GM19455 (cell line): Measurements from ENCODE around the gene SHISAL2B.
"Not testable (repeated sequence)": the region's sequence is repeated elsewhere in the genome, so short reads cannot be mapped to it uniquely, and the experiment has no call there.

Experiments used
- ATAC-seq: cut with Tn5 transposase; IDR thresholded peaks from one replicate; pipeline ENCODE4 v1.9.1; 2021; ENCODE audit not compliant: unreplicated experiment

SHISAL2B gene

DNA sequence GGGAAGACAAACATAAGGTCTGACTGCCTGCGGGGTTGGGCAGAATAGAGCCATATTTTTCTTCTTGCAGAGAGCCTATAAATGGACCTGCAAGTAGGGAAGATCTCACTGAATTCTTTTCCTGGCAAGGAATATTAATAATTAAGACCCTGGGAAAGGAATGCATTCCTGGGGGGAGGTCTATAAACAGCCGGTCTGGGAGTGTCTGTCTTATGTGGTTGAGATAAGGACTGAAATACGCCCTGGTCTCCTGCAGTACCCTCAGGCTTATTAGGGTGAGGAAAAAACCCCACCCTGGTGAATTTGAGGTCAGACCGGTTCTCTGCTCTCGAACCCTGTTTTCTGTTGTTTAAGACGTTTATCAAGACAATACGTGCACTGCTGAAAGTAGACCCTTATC lies 6.1 kb downstream of the SHISAL2B start:
- ATAC-seq: not testable (repeated sequence)

GRCh38 chr5:64700765-64701164 lies 10.5 kb downstream of the SHISAL2B start:
- no peak for ATAC-seq

- not testable (repeated sequence) for ATAC-seq
Observed at GRCh38 chr5:64706074-64706473, 15.8 kb downstream of the SHISAL2B start.

- ATAC-seq: no peak
Observed at GRCh38 chr5:64707191-64707590, 16.9 kb downstream of the SHISAL2B start.

DNA sequence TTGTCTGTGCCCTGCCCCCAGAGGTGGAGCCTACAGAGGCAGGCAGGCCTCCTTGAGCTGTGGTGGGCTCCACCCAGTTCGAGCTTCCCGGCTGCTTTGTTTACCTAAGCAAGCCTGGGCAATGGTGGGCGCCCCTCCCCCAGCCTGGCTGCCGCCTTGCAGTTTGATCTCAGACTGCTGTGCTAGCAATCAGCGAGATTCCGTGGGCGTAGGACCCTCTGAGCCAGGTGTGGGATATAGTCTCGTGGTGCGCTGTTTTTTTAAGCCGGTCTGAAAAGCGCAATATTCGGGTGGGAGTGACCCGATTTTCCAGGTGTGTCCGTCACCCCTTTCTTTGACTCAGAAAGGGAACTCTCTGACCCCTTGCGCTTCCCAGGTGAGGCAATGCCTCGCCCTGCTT lies 24.2 kb downstream of the SHISAL2B start:
- not testable (repeated sequence) for ATAC-seq

GRCh38 chr5:64722588-64722987 lies 32.3 kb downstream of the SHISAL2B start:
- ATAC-seq: no peak

GRCh38 chr5:64727150-64727549 lies 36.8 kb downstream of the SHISAL2B start:
- ATAC-seq: no peak

GRCh38 chr5:64742411-64742810 lies 52.1 kb downstream of the SHISAL2B start:
- no peak for ATAC-seq

DNA sequence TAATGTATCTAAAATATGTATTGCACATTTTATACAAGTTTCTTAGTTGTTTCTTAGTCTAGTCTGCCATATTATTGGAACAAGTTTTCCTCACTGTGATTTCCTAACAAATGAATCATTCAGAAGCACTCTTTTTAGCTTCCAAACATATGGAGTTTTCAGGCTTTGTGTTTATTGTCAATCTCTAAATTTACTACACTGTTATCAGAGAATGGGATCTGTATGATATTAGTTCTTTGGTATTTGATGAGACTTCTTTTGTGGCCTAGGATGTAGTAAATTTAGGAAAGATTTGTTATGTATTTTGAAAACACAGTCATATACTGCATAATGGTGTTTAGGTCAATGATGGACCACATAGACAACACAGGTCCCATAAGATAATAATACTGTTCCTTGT lies 52.5 kb downstream of the SHISAL2B start:
- no peak for ATAC-seq

DNA sequence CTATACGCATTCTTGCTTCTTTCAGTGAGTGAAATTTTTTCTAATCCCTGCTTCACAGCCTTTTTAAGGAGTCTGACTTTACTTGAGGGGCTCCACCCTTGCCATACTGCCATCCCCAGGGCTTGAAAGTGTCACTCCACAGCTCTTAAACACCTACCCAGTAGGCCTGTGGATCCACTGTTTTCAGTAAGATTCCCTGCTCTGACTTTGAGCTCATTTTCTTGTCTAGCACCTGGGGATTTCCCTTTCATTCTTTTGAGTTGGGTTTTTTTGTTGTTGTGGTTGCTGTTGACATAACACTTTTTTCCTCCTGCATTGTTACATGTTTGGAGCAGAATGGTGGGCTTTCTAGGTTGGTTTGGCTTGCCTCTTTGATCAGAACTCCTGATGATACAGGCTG lies 54.6 kb downstream of the SHISAL2B start:
- no peak for ATAC-seq

GRCh38 chr5:64746446-64746845 lies 56.1 kb downstream of the SHISAL2B start:
- ATAC-seq: no peak

DNA sequence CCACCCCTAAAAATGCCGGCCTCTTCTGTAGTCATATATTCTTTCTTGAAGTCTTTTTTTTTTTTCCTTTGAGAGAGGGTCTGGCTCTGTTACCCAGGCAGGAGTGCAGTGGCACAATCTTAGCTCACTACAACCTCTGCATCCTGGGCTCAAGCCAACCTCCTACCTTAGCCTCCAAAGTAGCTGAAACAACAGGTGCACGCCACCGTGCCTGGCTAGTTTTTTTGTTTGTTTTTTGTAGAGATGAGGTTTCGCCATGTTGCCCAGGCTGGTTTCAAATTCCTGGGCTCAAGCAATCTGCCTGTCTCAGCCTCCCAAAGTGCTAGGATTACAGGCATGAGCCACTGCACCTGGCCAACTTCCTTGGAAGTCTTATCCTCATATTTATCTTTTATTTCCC lies 59.1 kb downstream of the SHISAL2B start:
- ATAC-seq: no peak

DNA sequence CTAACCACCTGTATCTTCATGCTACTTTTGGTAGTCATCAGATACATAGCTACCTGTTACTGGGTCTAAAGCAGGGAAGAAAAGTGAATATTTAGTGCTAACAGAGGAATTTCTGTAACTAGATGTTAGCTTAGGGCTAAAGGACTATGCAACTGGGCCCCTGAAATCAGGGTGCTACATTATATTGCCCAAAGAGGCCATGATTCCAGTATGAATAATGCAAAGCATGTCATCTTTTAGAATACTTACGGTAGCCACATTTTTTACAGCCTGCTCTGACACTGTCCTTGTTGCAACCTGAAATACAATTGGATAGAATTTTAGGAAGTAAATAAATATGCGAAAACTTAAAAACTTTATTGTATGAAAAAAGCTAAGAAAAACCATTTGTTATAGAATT lies 63.8 kb downstream of the SHISAL2B start:
- ATAC-seq: no peak

DNA sequence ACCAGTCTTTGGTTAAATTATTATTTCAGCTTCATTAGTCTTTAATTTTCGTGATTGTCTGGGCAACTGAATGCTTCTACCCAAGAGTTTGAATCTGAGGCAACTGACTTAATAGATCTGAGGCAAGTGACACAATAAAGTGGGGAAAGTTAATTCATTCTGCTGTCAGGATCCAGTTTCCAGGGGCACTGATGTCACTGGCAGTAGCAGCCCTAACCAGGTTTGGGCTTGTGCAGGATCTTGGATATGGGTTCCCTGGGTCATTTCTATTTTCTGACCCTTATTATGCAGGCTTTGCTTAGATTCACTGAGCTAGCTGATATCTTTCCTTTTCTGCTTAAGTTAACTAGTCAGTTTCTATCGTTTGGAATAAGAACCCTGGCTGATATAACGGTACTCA lies 68.6 kb downstream of the SHISAL2B start:
- ATAC-seq: no peak

DNA sequence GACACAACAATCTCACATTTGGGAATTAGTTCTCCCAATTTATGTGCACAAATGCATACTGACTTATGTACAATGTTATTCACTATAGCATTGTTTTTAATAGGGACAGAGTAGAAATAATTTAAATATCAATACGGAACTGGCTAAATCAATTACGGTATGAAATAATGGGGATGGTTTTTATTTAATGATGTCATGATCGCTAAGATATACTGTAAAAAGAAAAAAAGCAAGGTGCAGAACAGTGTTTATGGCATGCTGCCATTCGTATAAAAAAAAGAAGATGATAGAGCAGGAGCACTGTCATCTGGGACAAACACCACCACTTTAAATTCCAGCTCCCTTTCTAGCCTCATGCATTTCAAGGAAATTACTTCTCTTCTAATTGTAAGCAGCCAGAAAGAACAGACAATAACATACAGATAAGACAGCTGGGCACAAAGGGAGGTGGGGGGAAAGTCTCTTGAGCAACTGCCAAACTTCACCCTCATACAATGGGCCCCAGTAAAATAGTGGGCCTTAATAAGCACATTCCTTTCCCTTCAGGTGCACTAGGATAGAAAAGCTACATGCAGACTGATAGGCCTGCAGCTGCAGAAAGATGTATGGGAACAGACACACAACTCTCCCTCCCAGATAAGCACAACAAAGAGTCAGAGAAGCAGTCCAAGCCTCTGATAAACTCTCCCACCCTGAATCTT lies 69.8 kb downstream of the SHISAL2B start:
- no peak for ATAC-seq

DNA sequence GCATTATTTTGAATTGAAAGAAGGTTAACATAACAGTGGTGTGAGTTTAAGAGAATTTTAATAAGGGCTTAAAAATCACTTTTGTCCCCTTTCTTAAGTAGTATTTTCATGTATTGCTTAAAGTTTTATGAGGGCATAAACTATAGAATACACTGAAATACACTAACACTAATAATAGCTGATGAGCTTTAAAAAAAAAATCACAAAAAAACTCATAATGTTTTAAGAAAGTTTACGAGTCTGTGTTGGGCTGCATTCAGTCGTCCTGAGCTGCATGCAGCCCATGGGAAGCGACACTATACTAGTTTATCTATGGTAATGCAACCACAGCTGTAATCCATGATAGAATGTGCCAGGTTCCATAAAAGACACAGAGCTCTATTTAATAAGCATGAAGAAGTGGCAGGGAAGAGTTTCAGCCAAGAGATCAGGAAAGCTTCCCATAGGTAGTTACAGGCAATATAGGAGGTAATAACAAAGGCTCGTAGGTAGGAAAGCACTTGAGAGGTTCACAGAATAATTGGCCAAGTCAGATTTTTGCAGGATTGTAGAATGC lies 73.7 kb downstream of the SHISAL2B start:
- no peak for ATAC-seq

- no peak for ATAC-seq
Observed at GRCh38 chr5:64765804-64766504, 75.7 kb downstream of the SHISAL2B start.

GRCh38 chr5:64766941-64767340 lies 76.6 kb downstream of the SHISAL2B start:
- no peak for ATAC-seq
